Fibroblast of mammary gland (primary cell): ENCODE results near the gene SPTB.

Experiments used
- DNase-seq: peaks from one replicate; pipeline ENCODE4 v3.0.0-alpha.2; 2010; ENCODE audit warnings: low read depth
- H3K4me3 ChIP-seq: 2 replicates; pipeline ENCODE4 v1.5.1; 2011; ENCODE audit warnings: low read depth, mild to moderate bottlenecking, low read length, moderate library complexity; ENCODE audit not compliant: control insufficient read depth
- CTCF ChIP-seq: conservative IDR thresholded peaks from 2 replicates; pipeline ENCODE4 v1.5.1; 2011; ENCODE audit warnings: low read depth, low read length, inconsistent platforms; ENCODE audit not compliant: control insufficient read depth, insufficient read depth

The SPTB gene

GRCh38 chr14:64752909-64753308, 126.8 kb downstream of the SPTB start:
- no peak for TF ChIP-seq CTCF
- no peak for DNase-seq
- H3K4me3 ChIP-seq: no peak overlapping the region

GRCh38 chr14:64748995-64749714, 130.6 kb downstream of the SPTB start:
- no peak for DNase-seq
- no peak for TF ChIP-seq CTCF
- H3K4me3 ChIP-seq: no peak overlapping the region

- no peak for TF ChIP-seq CTCF
- no peak for DNase-seq
- H3K4me3 ChIP-seq: no peak overlapping the region
Observed at GRCh38 chr14:64748521-64748920, 131.2 kb downstream of the SPTB start.

GRCh38 chr14:64747327-64747726, 132.4 kb downstream of the SPTB start:
- DNase-seq: no peak
- H3K4me3 ChIP-seq: no peak overlapping the region
- no peak for TF ChIP-seq CTCF

GRCh38 chr14:64746298-64747250, 133.1 kb downstream of the SPTB start:
- no peak for DNase-seq
- no peak for TF ChIP-seq CTCF
- H3K4me3 ChIP-seq: no peak overlapping the region

GRCh38 chr14:64745511-64746091, 134.1 kb downstream of the SPTB start:
- no peak for DNase-seq
- H3K4me3 ChIP-seq: no peak overlapping the region
- no peak for TF ChIP-seq CTCF
